HepG2 (cell line): ENCODE measurements around the gene ZFYVE26. TPM values are rescaled to one million over a fixed set of nuclear protein-coding genes. Genes with fewer than 3 reads are reported as not detected.
A peak's percentile ranks its signal among the peaks of the same experiment; 100 is the strongest.

Experiments
- ATAC-seq: fragments of 200-7000 bp; cut with Tn5 transposase; 3 replicates; pipeline ENCODE4 v1.9.1; 2020; ENCODE audit warnings: mild to moderate bottlenecking, moderate library complexity
- BruUV-seq: library from RNA; stranded (reverse); fragments of 400-500 nt; replicated peaks from 2 replicates; lab custom pipeline; 2021; lab: Mats Ljungman, UMichigan
- CTCF ChIA-PET: fragments of 300-600 bp; formaldehyde crosslinking; extraction: SDS; loops from one replicate; lab custom pipeline; 2021; ENCODE audit warnings: low total read pairs, inconsistent platforms, low intra/inter-chr PET ratio; lab: Yijun Ruan, JAX
- POLR2A ChIA-PET: fragments of 350-600 bp; sonication (Branson Sonifier 250); formaldehyde crosslinking; loops from one replicate; lab custom pipeline; 2020; ENCODE audit warnings: antibody characterized with exemption, inconsistent platforms; lab: Yijun Ruan, JAX
- DNase-seq: peaks from one replicate; pipeline ENCODE4 v3.0.0-alpha.2; 2015; ENCODE audit warnings: low spot score
- FAIRE-seq: peaks from 3 replicates; lab custom pipeline; 2011; peaks lifted over from hg19 to GRCh38; lab: Jason Lieb, UNC
- H2AFZ ChIP-seq: one replicate; pipeline ENCODE4 v1.6.1; 2011; ENCODE audit warnings: low read length, inconsistent platforms
- H3K27ac ChIP-seq: fragments of 300-600 bp; 3 replicates; pipeline ENCODE4 v1.8.0; 2011; ENCODE audit warnings: mixed run types, mild to moderate bottlenecking, mixed read lengths, low read length, inconsistent platforms; ENCODE audit not compliant: insufficient read depth; ENCODE audit errors: extremely low read length
- H3K27me3 ChIP-seq, 2 experiments: fragments of 200-600 bp in 1 of 2; 2 replicates in 1 of 2; 3 replicates in 1 of 2; pipeline versions ENCODE4 v1.6.0 to v1.8.0; 2011; ENCODE audit warnings: low read length in 2 of 2, mild to moderate bottlenecking in 2 of 2, moderate library complexity in 2 of 2, inconsistent platforms in 1 of 2; ENCODE audit not compliant: insufficient read depth in 2 of 2, control insufficient read depth in 1 of 2
- H3K36me3 ChIP-seq, 2 experiments: fragments of 200-600 bp in 1 of 2; replicated peaks in 1 of 2; 2 replicates in 1 of 2; 3 replicates in 1 of 2; pipeline versions ENCODE4 v1.5.1 to v1.8.0; 2011; ENCODE audit warnings: low read length in 2 of 2, inconsistent platforms in 1 of 2; ENCODE audit not compliant: insufficient read depth in 2 of 2, control insufficient read depth in 1 of 2
- H3K4me1 ChIP-seq: 2 replicates; pipeline ENCODE4 v1.5.1; 2012; ENCODE audit warnings: low read length, inconsistent platforms; ENCODE audit not compliant: insufficient read depth
- H3K4me2 ChIP-seq: 2 replicates; pipeline ENCODE4 v1.6.0; 2011; ENCODE audit warnings: low read depth, low read length, inconsistent platforms
- H3K4me3 ChIP-seq, 3 experiments: fragments of 200-600 bp in 1 of 3; sonication (generic), shearing (Covaris generic) in 1 of 3; replicated peaks in 1 of 3; 2 replicates each; pipeline ENCODE4 v1.5.1; 2011 to 2016; ENCODE audit warnings: low read length in 3 of 3, inconsistent platforms in 2 of 3, low read depth in 2 of 3, mild to moderate bottlenecking in 2 of 3, control low read depth in 1 of 3, mixed read lengths in 1 of 3; ENCODE audit not compliant: insufficient read depth in 1 of 3
- H3K79me2 ChIP-seq: one replicate; pipeline ENCODE4 v1.6.1; 2011; ENCODE audit warnings: low read length, inconsistent platforms; ENCODE audit not compliant: insufficient read depth
- H3K9ac ChIP-seq: 2 replicates; pipeline ENCODE4 v1.6.0; 2011; ENCODE audit warnings: mild to moderate bottlenecking, low read depth, low read length, inconsistent platforms; ENCODE audit not compliant: insufficient read depth
- H3K9me3 ChIP-seq: 2 replicates; pipeline ENCODE4 v1.5.1; 2012; ENCODE audit warnings: mild to moderate bottlenecking, low read length
- H4K20me1 ChIP-seq: 2 replicates; pipeline ENCODE4 v1.6.0; 2011; ENCODE audit warnings: inconsistent platforms, mild to moderate bottlenecking, low read length, moderate library complexity; ENCODE audit not compliant: insufficient read depth
- CBX1 ChIP-seq: IDR thresholded peaks from one replicate; pipeline ENCODE4 v1.6.1; 2016; ENCODE audit warnings: antibody characterized with exemption, low read depth
- CERS6 ChIP-seq: sonication (generic); formaldehyde crosslinking; IDR thresholded peaks from 2 replicates; pipeline ENCODE4 v1.5.0; 2020; ENCODE audit warnings: missing genetic modification reagents
- EHMT2 ChIP-seq: fragments of 200-600 bp; sonication (generic); IDR thresholded peaks from 2 replicates; pipeline ENCODE4 v1.7.0; 2017; ENCODE audit warnings: antibody characterized with exemption, low read depth, low read length, borderline replicate concordance
- HNF1A ChIP-seq, 2 experiments: sonication (generic) in 1 of 2; formaldehyde crosslinking in 1 of 2; IDR thresholded peaks; 2 replicates each; pipeline versions ENCODE4 v1.4.0 to v1.6.1; 2016 to 2020; ENCODE audit warnings: borderline replicate concordance in 1 of 2, low read depth in 1 of 2, mild to moderate bottlenecking in 1 of 2, missing genetic modification reagents in 1 of 2
- JUND ChIP-seq: sonication (generic); formaldehyde crosslinking; IDR thresholded peaks from 2 replicates; pipeline ENCODE4 v1.8.0; 2022; ENCODE audit warnings: mild to moderate bottlenecking, missing genetic modification reagents
- RAD21 ChIP-seq: fragments of 450-650 bp; formaldehyde crosslinking; IDR thresholded peaks from 2 replicates; pipeline ENCODE4 v1.5.0; 2020; ENCODE audit warnings: mild to moderate bottlenecking
- TOPORS ChIP-seq: sonication (generic); formaldehyde crosslinking; IDR thresholded peaks from 2 replicates; pipeline ENCODE4 v1.8.0; 2023; ENCODE audit warnings: mild to moderate bottlenecking, missing genetic modification reagents
- XBP1 ChIP-seq: sonication (generic); formaldehyde crosslinking; IDR thresholded peaks from 2 replicates; pipeline ENCODE4 v1.5.0; 2020; ENCODE audit warnings: missing genetic modification reagents
- ZFP90 ChIP-seq: sonication (generic); formaldehyde crosslinking; IDR thresholded peaks from 2 replicates; pipeline ENCODE4 v1.8.0; 2022; ENCODE audit warnings: missing genetic modification reagents, mild to moderate bottlenecking, inconsistent platforms, borderline replicate concordance
- ZNF256 ChIP-seq: sonication (generic); formaldehyde crosslinking; conservative IDR thresholded peaks from 2 replicates; pipeline ENCODE4 v1.4.0; 2020; ENCODE audit warnings: missing genetic modification reagents
- ZNF343 ChIP-seq: sonication (generic); formaldehyde crosslinking; IDR thresholded peaks from 2 replicates; pipeline ENCODE4 v1.4.0; 2020; ENCODE audit warnings: mild to moderate bottlenecking, missing genetic modification reagents
- WGBS: methylation state at CpG from one replicate; pipeline ENCODE4 v1.1.6; 2017; ENCODE audit warnings: low lambda C conversion rate; 5-methylcytosine and 5-hydroxymethylcytosine counted together
- in situ Hi-C: cut with HindIII; loops from 2 replicates; pipeline ENCODE4 v1.10.0; 2017; ENCODE audit warnings: low pct_unique_long_range_greater_than_20kb; ENCODE audit not compliant: extremely low pct_ligation_motif_present
- intact Hi-C: fragments of 100-400 bp; cut with micrococcal nuclease; formaldehyde crosslinking; loops from one replicate; pipeline ENCODE4 v1.10.0; 2022; ENCODE audit not compliant: unreplicated experiment
- polyA plus RNA-seq, 8 experiments: library from polyadenylated mRNA; depleted of rRNA in 3 of 8; stranded (reverse) in 7 of 8; unstranded in 1 of 8; fragments of >200 nt; fragmentation: Illumina TruSeq in 4 of 8; extraction: Trizol in 4 of 8; gene quantifications; 2 replicates each; pipeline versions ENCODE4 v1.2.1 to v1.2.3, GENCODE V29; 2011 to 2016; ENCODE audit warnings: low read depth in 4 of 8, missing spikeins in 1 of 8, mixed read lengths in 1 of 8; ENCODE audit not compliant: insufficient read depth in 1 of 8
- total RNA-seq, 5 experiments: library from RNA; depleted of rRNA; stranded (reverse); fragments of >200 nt; fragmentation: Illumina TruSeq; extraction: Trizol; gene quantifications; 2 replicates each; pipeline ENCODE4 v1.2.3, GENCODE V29; 2016; ENCODE audit warnings: low read depth in 1 of 5
- TF ChIP-seq, protein P1 (sequence below): IDR thresholded peaks from 2 replicates; pipeline ENCODE4 v1.6.1; 2016; ENCODE audit warnings: low read depth

Gene ZFYVE26
- total and polyA plus RNA-seq, 2 of the 13 experiments (the other 11 are each of a cell fraction or from before 2014, with no cell fraction given), result 13.6 to 16.4 TPM

- TF ChIP-seq ZFP90 (CRISPR knock-in tag), result no peak
- TF ChIP-seq XBP1 (CRISPR knock-in tag), result no peak
- no peak for TF ChIP-seq HNF1A (IDR thresholded peaks at IDR 0.05; ENCODE audit: low read depth)
- TF ChIP-seq HNF1A (CRISPR knock-in tag; IDR thresholded peaks at IDR 0.05; ENCODE audit: borderline replicate concordance), result no peak
- no peak for TF ChIP-seq JUND (CRISPR knock-in tag)
Observed at GRCh38 chr14:67733616-67734015, 82.8 kb downstream of the ZFYVE26 start (continued).

DNA sequence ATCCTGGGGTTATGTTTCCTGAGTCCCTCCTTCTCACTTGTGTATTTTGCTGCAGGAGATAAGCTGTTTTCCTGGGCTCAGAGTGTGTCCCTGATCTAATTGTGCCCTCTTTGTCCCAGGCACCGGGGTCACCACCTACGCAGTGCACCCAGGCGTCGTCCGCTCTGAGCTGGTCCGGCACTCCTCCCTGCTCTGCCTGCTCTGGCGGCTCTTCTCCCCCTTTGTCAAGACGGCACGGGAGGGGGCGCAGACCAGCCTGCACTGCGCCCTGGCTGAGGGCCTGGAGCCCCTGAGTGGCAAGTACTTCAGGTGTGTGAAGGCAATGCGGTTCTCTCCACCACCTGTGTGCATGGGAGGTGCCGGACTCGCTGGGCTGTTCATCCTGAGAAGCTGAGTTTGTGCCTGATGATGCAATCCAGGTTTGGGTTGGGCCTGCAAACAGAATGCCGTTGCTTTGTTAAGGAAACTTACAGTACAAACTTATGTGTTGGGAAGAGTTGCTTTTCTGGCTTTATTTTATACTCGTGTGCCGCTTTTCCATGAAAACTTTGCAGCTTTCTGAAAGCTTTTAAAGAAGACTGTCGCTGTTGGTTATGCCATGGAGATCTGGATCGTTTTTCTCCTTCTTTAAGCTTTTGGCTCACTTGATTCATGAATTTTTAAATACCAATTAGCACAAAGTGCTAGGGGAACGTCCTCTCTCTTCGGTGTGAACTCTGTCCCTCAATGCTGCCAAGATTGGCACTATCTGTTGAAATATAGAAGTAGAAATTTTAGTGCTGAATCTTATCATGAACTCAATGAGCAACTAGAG lies 87.1 kb downstream of the ZFYVE26 start:
- peak; percentile 95 for ATAC-seq
- Histone ChIP-seq H3K4me3 (peak overlapping the region; percentile 22 to 69 (median 54); a peak in 5 of 6 replicates), H3K9ac (peak overlapping the region; percentile 62), H3K27ac (peak overlapping the region; percentile 55), H3K4me1 (peaks cover 36% of the 10 kb centered on the region), H2AFZ (peak overlapping the region; percentile 95), H3K9me3 (no peaks in the 10 kb centered on the region), H4K20me1 (no peaks in the 10 kb centered on the region), H3K27me3 (no peaks in the 10 kb centered on the region), H3K36me3 (no peaks in the 10 kb centered on the region), H3K4me2 (peak overlapping the region; percentile 86), H3K79me2 (no peaks in the 10 kb centered on the region)
- ChIA-PET CTCF (no interaction called here), POLR2A (interaction anchor here (1.1 to 3.2 kb wide), 11 partner anchors 10 to 129 kb away, joined by 3 to 20 read pairs (median 4); partner anchors contain the start of genes PIGH, RDH11, VTI1B and ZFYVE26)
- FAIRE-seq, result peak; percentile 70
- in situ Hi-C loops (no loop called here), intact Hi-C loops (no loop called here)
- TSS peak; percentile 74 for BruUV-seq
- 16% methylated on average over 15 of the region's 21 CpGs for WGBS
- peak; percentile 28 for DNase-seq
- TF ChIP-seq CERS6 (CRISPR knock-in tag) (no peak), CBX1 (peak; percentile 26), RAD21 (CRISPR knock-in tag) (0 out of 2 replicates have a peak, but pooled peaks have one; percentile 3), ZNF343 (CRISPR knock-in tag) (peak; percentile 79; the same call in 1 of the 2 replicates), ZNF256 (CRISPR knock-in tag) (no peak), TOPORS (0 out of 2 replicates have a peak, but pooled peaks have one; percentile 54), EHMT2 (no peak)
- TF ChIP-seq, protein P1, sequence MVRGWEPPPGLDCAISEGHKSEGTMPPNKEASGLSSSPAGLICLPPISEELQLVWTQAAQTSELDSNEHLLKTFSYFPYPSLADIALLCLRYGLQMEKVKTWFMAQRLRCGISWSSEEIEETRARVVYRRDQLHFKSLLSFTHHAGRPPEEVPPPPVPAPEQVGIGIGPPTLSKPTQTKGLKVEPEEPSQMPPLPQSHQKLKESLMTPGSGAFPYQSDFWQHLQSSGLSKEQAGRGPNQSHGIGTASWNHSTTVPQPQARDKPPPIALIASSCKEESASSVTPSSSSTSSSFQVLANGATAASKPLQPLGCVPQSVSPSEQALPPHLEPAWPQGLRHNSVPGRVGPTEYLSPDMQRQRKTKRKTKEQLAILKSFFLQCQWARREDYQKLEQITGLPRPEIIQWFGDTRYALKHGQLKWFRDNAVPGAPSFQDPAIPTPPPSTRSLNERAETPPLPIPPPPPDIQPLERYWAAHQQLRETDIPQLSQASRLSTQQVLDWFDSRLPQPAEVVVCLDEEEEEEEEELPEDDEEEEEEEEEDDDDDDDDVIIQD (CRISPR knock-in tag), result no peak
